ENCODE measurements around the gene CDT1.
A peak's percentile ranks its signal among the peaks of the same experiment; 100 is the strongest.

The CDT1 gene

GRCh38 chr16:88806491-88807111 is 3.0 kb downstream of the CDT1 start:
- DNase-seq = no peak

- no peak for DNase-seq
Measured at GRCh38 chr16:88807142-88807625, 3.6 kb downstream of the CDT1 start.

GRCh38 chr16:88807626-88808453 is 4.3 kb downstream of the CDT1 start:
- no peak for DNase-seq

GRCh38 chr16:88809068-88809675 is 5.6 kb downstream of the CDT1 start:
- no peak for DNase-seq

- DNase-seq = no peak
Measured at GRCh38 chr16:88809676-88810165, 6.1 kb downstream of the CDT1 start.

GRCh38 chr16:88810166-88810911 is 6.8 kb downstream of the CDT1 start:
- no peak for DNase-seq

GRCh38 chr16:88810912-88811768 is 7.6 kb downstream of the CDT1 start:
- peak; percentile 43 for DNase-seq

GRCh38 chr16:88811769-88812512 is 8.4 kb downstream of the CDT1 start, which contains the start of gene APRT:
TSS of gene APRT (minus strand) at chr16:88811928. CDS start at chr16:88811899, 29 bp downstream.
- peak; percentile 97 for DNase-seq

GRCh38 chr16:88812513-88813268 is 9.1 kb downstream of the CDT1 start:
- no peak for DNase-seq

- no peak for DNase-seq
Measured at GRCh38 chr16:88813269-88814143, 9.9 kb downstream of the CDT1 start.

GRCh38 chr16:88814144-88814502 is 10.5 kb downstream of the CDT1 start:
- DNase-seq = no peak

GRCh38 chr16:88815227-88815626 is 11.6 kb downstream of the CDT1 start:
- DNase-seq = no peak

GRCh38 chr16:88815901-88816589 is 12.5 kb downstream of the CDT1 start:
- DNase-seq = peak; percentile 52

- no peak for DNase-seq
Measured at GRCh38 chr16:88816736-88817535, 13.3 kb downstream of the CDT1 start.

- DNase-seq = no peak
Measured at GRCh38 chr16:88817785-88818574, 14.4 kb downstream of the CDT1 start.

GRCh38 chr16:88818575-88818874 is 14.9 kb downstream of the CDT1 start:
- DNase-seq = no peak

- DNase-seq = no peak
Measured at GRCh38 chr16:88819126-88819525, 15.5 kb downstream of the CDT1 start.
